HCT116 (cell line): Measurements from ENCODE around the gene UVRAG. TPM values are rescaled to one million over a fixed set of nuclear protein-coding genes. Genes with fewer than 3 reads are reported as not detected.

Source experiments
- ATAC-seq: fragments of 200-7000 bp; cut with Tn5 transposase; 2 replicates; pipeline ENCODE4 v1.9.1; 2020; ENCODE audit warnings: mild to moderate bottlenecking, moderate library complexity
- BruUV-seq: library from RNA; stranded (reverse); fragments of 400-500 nt; replicated peaks from 2 replicates; lab custom pipeline; 2021; lab: Mats Ljungman, UMichigan
- CTCF ChIA-PET: fragments of 300-600 bp; sonication (Branson Sonifier 250); formaldehyde crosslinking; loops from one replicate; lab custom pipeline; 2021; ENCODE audit warnings: antibody characterized with exemption; lab: Charles Lee
- POLR2A ChIA-PET: fragments of 300-600, 350-600 bp; sonication (Branson Sonifier 250); formaldehyde crosslinking; loops from one replicate; lab custom pipeline; 2021; ENCODE audit warnings: antibody characterized with exemption; lab: Charles Lee
- RAD21 ChIA-PET, 2 experiments: fragments of 300-600 bp; sonication (Branson Sonifier 250); formaldehyde crosslinking; loops; one replicate each; lab custom pipeline; 2023; ENCODE audit warnings: low total read pairs in 2 of 2; ENCODE audit not compliant: uncharacterized antibody in 2 of 2, unreplicated experiment in 2 of 2, low non-redundant PET in 1 of 2; lab: Charles Lee
- DNase-seq: peaks from one replicate; pipeline ENCODE4 v3.0.0-alpha.2; 2010; ENCODE audit warnings: low read depth, low spot score
- H2AFZ ChIP-seq: fragments of 200-600 bp; shearing (Covaris generic), sonication (generic); 2 replicates; pipeline ENCODE4 v1.6.1; 2017; ENCODE audit warnings: low read depth, mixed run types, mixed read lengths, antibody characterized with exemption, low read length; ENCODE audit not compliant: poor library complexity, severe bottlenecking
- H3K27ac ChIP-seq: 2 replicates; pipeline ENCODE4 v1.5.1; 2012; ENCODE audit warnings: low read depth, low read length
- H3K27me3 ChIP-seq: fragments of 200-600 bp; sonication (generic); 2 replicates; pipeline ENCODE4 v1.6.1; 2016; ENCODE audit warnings: mixed run types, low read length, mixed read lengths; ENCODE audit not compliant: insufficient read depth
- H3K36me3 ChIP-seq, 2 experiments: fragments of 200-500 bp in 1 of 2; fragments of 200-600 bp in 1 of 2; sonication (Bioruptor generic) in 1 of 2; sonication (generic) in 1 of 2; 2 replicates each; pipeline versions ENCODE4 v1.5.1 to v1.6.1; 2014 to 2016; ENCODE audit warnings: low read length in 2 of 2, inconsistent platforms in 1 of 2, mixed read lengths in 1 of 2, mixed run types in 1 of 2; ENCODE audit not compliant: insufficient read depth in 2 of 2, control insufficient read depth in 1 of 2
- H3K4me1 ChIP-seq, 2 experiments: fragments of 200-600 bp in 1 of 2; sonication (generic) in 1 of 2; 2 replicates each; pipeline versions ENCODE4 v1.5.1 to v1.6.1; 2012 to 2017; ENCODE audit warnings: low read length in 2 of 2, inconsistent platforms in 1 of 2, mild to moderate bottlenecking in 1 of 2, mixed read lengths in 1 of 2, mixed run types in 1 of 2, moderate library complexity in 1 of 2; ENCODE audit not compliant: insufficient read depth in 2 of 2, control insufficient read depth in 1 of 2
- H3K4me2 ChIP-seq: fragments of 200-600 bp; sonication (generic); 2 replicates; pipeline ENCODE4 v1.6.1; 2017; ENCODE audit warnings: mixed run types, low read length, mixed read lengths
- H3K4me3 ChIP-seq, 2 experiments: fragments of 200-600 bp in 1 of 2; sonication (generic) in 1 of 2; replicated peaks in 1 of 2; 2 replicates each; pipeline ENCODE4 v1.5.1; 2011 to 2016; ENCODE audit warnings: low read length in 2 of 2, control low read depth in 1 of 2, low read depth in 1 of 2, mild to moderate bottlenecking in 1 of 2, mixed read lengths in 1 of 2, mixed run types in 1 of 2
- H3K79me2 ChIP-seq: fragments of 200-600 bp; sonication (generic); 2 replicates; pipeline ENCODE4 v1.6.1; 2017; ENCODE audit warnings: mild to moderate bottlenecking, mixed run types, low read length, moderate library complexity, mixed read lengths; ENCODE audit not compliant: insufficient read depth
- H3K9ac ChIP-seq: fragments of 200-600 bp; sonication (generic); 2 replicates; pipeline ENCODE4 v1.6.1; 2016; ENCODE audit warnings: low read length, mixed read lengths
- H3K9me2 ChIP-seq: fragments of 200-600 bp; sonication (generic), shearing (Covaris generic); 2 replicates; pipeline ENCODE4 v1.6.1; 2017; ENCODE audit warnings: mixed run types, mild to moderate bottlenecking, moderate library complexity; ENCODE audit not compliant: insufficient read depth
- H3K9me3 ChIP-seq, 2 experiments: fragments of 200-500 bp in 1 of 2; fragments of 200-600 bp in 1 of 2; sonication (Bioruptor generic) in 1 of 2; sonication (generic) in 1 of 2; 2 replicates each; pipeline ENCODE4 v1.6.1; 2014 to 2017; ENCODE audit warnings: low read length in 2 of 2, mixed read lengths in 2 of 2, inconsistent platforms in 1 of 2, low read depth in 1 of 2, mild to moderate bottlenecking in 1 of 2, mixed run types in 1 of 2, moderate library complexity in 1 of 2; ENCODE audit not compliant: control insufficient read depth in 1 of 2, insufficient read depth in 1 of 2
- H4K20me1 ChIP-seq: fragments of 200-600 bp; sonication (generic), shearing (Covaris generic); 2 replicates; pipeline ENCODE4 v1.6.1; 2017; ENCODE audit warnings: mixed run types, mild to moderate bottlenecking, moderate library complexity; ENCODE audit not compliant: insufficient read depth
- ATF3 ChIP-seq: IDR thresholded peaks from 2 replicates; pipeline ENCODE4 v1.6.1; 2012
- CBX3 ChIP-seq: IDR thresholded peaks from 2 replicates; pipeline ENCODE4 v1.6.1; 2012; ENCODE audit warnings: low read depth
- CEBPB ChIP-seq: IDR thresholded peaks from 2 replicates; pipeline ENCODE4 v1.6.1; 2012; ENCODE audit warnings: low read depth
- EGR1 ChIP-seq: IDR thresholded peaks from 2 replicates; pipeline ENCODE4 v1.6.1; 2012; ENCODE audit warnings: low read depth
- EZH2 ChIP-seq: fragments of 200-600 bp; sonication (generic); IDR thresholded peaks from 2 replicates; pipeline ENCODE4 v1.6.1; 2017; ENCODE audit warnings: antibody characterized with exemption, mixed run types
- EZH2phosphoT487 ChIP-seq: fragments of 200-600 bp; IDR thresholded peaks from 2 replicates; pipeline ENCODE4 v1.6.1; 2018; ENCODE audit warnings: antibody characterized with exemption, borderline replicate concordance
- FOSL1 ChIP-seq: IDR thresholded peaks from 2 replicates; pipeline ENCODE4 v1.6.1; 2012; ENCODE audit warnings: low read depth
- POLR2A ChIP-seq: IDR thresholded peaks from 2 replicates; pipeline ENCODE4 v1.7.0; 2011; ENCODE audit warnings: borderline replicate concordance; ENCODE audit not compliant: insufficient read depth, insufficient read length; ENCODE audit errors: extremely low read depth
- POLR2AphosphoS5 ChIP-seq: IDR thresholded peaks from 2 replicates; pipeline ENCODE4 v1.6.1; 2011; ENCODE audit warnings: mild to moderate bottlenecking, low read depth, low read length, moderate library complexity
- RAD21 ChIP-seq: IDR thresholded peaks from 2 replicates; pipeline ENCODE4 v1.6.1; 2012; ENCODE audit warnings: low read depth, mild to moderate bottlenecking
- REST ChIP-seq: IDR thresholded peaks from 2 replicates; pipeline ENCODE4 v1.6.1; 2012; ENCODE audit warnings: low read depth
- SP1 ChIP-seq: IDR thresholded peaks from 2 replicates; pipeline ENCODE4 v1.6.1; 2012; ENCODE audit warnings: low read depth
- SRF ChIP-seq: IDR thresholded peaks from 2 replicates; pipeline ENCODE4 v1.6.1; 2012; ENCODE audit warnings: low read depth
- TCF7L2 ChIP-seq: IDR thresholded peaks from 2 replicates; pipeline ENCODE4 v1.7.0; 2011; ENCODE audit warnings: borderline replicate concordance, inconsistent platforms; ENCODE audit not compliant: insufficient read depth, insufficient read length; ENCODE audit errors: extremely low read depth
- YY1 ChIP-seq: IDR thresholded peaks from 2 replicates; pipeline ENCODE4 v1.6.1; 2011; ENCODE audit warnings: low read length, low read depth, moderate library complexity, mild to moderate bottlenecking; ENCODE audit not compliant: insufficient replicate concordance; ENCODE audit errors: extremely low read depth
- ZBTB33 ChIP-seq: IDR thresholded peaks from 2 replicates; pipeline ENCODE4 v1.6.1; 2011; ENCODE audit warnings: mild to moderate bottlenecking, low read length, moderate library complexity; ENCODE audit not compliant: insufficient replicate concordance; ENCODE audit errors: extremely low read depth
- ZFX ChIP-seq: fragments of 450-650 bp; IDR thresholded peaks from 2 replicates; pipeline ENCODE4 v1.6.1; 2017
- intact Hi-C: fragments of 100-400 bp; cut with micrococcal nuclease; formaldehyde crosslinking; loops from 2 replicates; pipeline ENCODE4 v1.10.0; 2022
- total RNA-seq: library from RNA; stranded (reverse); gene quantifications from one replicate; pipeline ENCODE4 v1.2.1, GENCODE V29; 2021; ENCODE audit not compliant: unreplicated experiment

UVRAG gene
- total RNA-seq, 1 experiment from 2014 or later: 12.3 TPM

GRCh38 chr11:75929706-75930105, 114.7 kb downstream of the UVRAG start:
- ATAC-seq: no peak
- no peak overlapping the region for H3K27ac ChIP-seq
- intact Hi-C loops: no loop called here
- RAD21 ChIA-PET: no interaction called here
- no TSS peak for BruUV-seq
- H3K9me3 ChIP-seq: no peaks in the 10 kb centered on the region
- no peaks in the 10 kb centered on the region for H3K27me3 ChIP-seq
- no peaks in the 10 kb centered on the region for H4K20me1 ChIP-seq
- H3K4me3 ChIP-seq: no peak overlapping the region
- H3K36me3 ChIP-seq: no peaks in the 10 kb centered on the region
- no peaks in the 10 kb centered on the region for H3K79me2 ChIP-seq
- CTCF ChIA-PET: no interaction called here
- no peak for DNase-seq
- H3K9me2 ChIP-seq: no peaks in the 10 kb centered on the region
- no peak overlapping the region for H3K9ac ChIP-seq
- no peak for TF ChIP-seq CEBPB
- no peak for TF ChIP-seq SP1
- TF ChIP-seq TCF7L2: no peak
- TF ChIP-seq EGR1: no peak
- no peak for TF ChIP-seq ZBTB33
- no peak for TF ChIP-seq REST
- no peak for TF ChIP-seq RAD21
- TF ChIP-seq YY1: no peak
- no peak for TF ChIP-seq EZH2
- no peak for TF ChIP-seq POLR2AphosphoS5
- TF ChIP-seq EZH2phosphoT487: no peak
- TF ChIP-seq ATF3: no peak
- no peak for TF ChIP-seq SRF
- no peak for TF ChIP-seq CBX3
- TF ChIP-seq ZFX: no peak
- no peak for TF ChIP-seq FOSL1
- TF ChIP-seq POLR2A: no peak
- H2AFZ ChIP-seq: no peak overlapping the region
- no peak overlapping the region for H3K4me2 ChIP-seq
- POLR2A ChIA-PET: no interaction called here
- no peaks in the 10 kb centered on the region for H3K4me1 ChIP-seq
